ENCODE data around the gene UGT2B17. TPM values are rescaled to one million over a fixed set of nuclear protein-coding genes. Genes with fewer than 3 reads are reported as not detected.
"Not testable (repeated sequence)": the region's sequence is repeated elsewhere in the genome, so short reads cannot be mapped to it uniquely, and the experiment has no call there.

UGT2B17 gene
- polyA plus RNA-seq (2012; ENCODE audit: insufficient read depth, insufficient read length, low read depth) = not detected

GRCh38 chr4:68576272-68577125, at the start of gene UGT2B17:
UGT2B17 (minus strand) TSS chr4:68576322; CDS start chr4:68568484, 7,838 bp downstream.
- Histone ChIP-seq H3K27me3 (no peaks in the 10 kb centered on the region), H3K4me3 (ENCODE audit: low read depth, low read length) (no peak within 1 kb of the TSS), H3K4me1 (no peaks in the 10 kb centered on the region), H3K9me3 (no peaks in the 10 kb centered on the region), H3K36me3 (no peaks in the 10 kb centered on the region)
- TF ChIP-seq CTCF (IDR thresholded peaks at IDR 0.05; ENCODE audit: low read depth, low read length) = no peak
- DNase-seq = no peak

GRCh38 chr4:68622731-68623130, 46.6 kb upstream of the UGT2B17 start:
- not testable (repeated sequence) for H3K4me3 ChIP-seq (ENCODE audit: low read depth, low read length); H3K27me3 ChIP-seq; H3K4me1 ChIP-seq; H3K36me3 ChIP-seq; H3K9me3 ChIP-seq; DNase-seq

GRCh38 chr4:68617003-68617698, 41.0 kb upstream of the UGT2B17 start:
- Histone ChIP-seq H3K9me3 (no peaks in the 10 kb centered on the region), H3K36me3 (no peaks in the 10 kb centered on the region), H3K4me3 (ENCODE audit: low read depth, low read length) (no peak overlapping the region), H3K27me3 (no peaks in the 10 kb centered on the region), H3K4me1 (no peaks in the 10 kb centered on the region)
- DNase-seq = no peak
- TF ChIP-seq CTCF (IDR thresholded peaks at IDR 0.05; ENCODE audit: low read depth, low read length) = no peak

- Histone ChIP-seq H3K4me3 (ENCODE audit: low read depth, low read length) (no peak overlapping the region), H3K4me1 (no peaks in the 10 kb centered on the region), H3K36me3 (no peaks in the 10 kb centered on the region), H3K27me3 (no peaks in the 10 kb centered on the region), H3K9me3 (no peaks in the 10 kb centered on the region)
- TF ChIP-seq CTCF (IDR thresholded peaks at IDR 0.05; ENCODE audit: low read depth, low read length) = no peak
- DNase-seq = no peak
These were observed 39.7 kb upstream of the UGT2B17 start for GRCh38 chr4:68615699-68616422.

- Histone ChIP-seq H3K9me3 (no peaks in the 10 kb centered on the region), H3K27me3 (no peaks in the 10 kb centered on the region), H3K36me3 (no peaks in the 10 kb centered on the region), H3K4me1 (no peaks in the 10 kb centered on the region), H3K4me3 (ENCODE audit: low read depth, low read length) (no peak overlapping the region)
- TF ChIP-seq CTCF (IDR thresholded peaks at IDR 0.05; ENCODE audit: low read depth, low read length) = no peak
- DNase-seq = no peak
These were observed 37.6 kb upstream of the UGT2B17 start for GRCh38 chr4:68613752-68614151.

GRCh38 chr4:68606240-68606639, 30.1 kb upstream of the UGT2B17 start:
- Histone ChIP-seq H3K27me3 (no peaks in the 10 kb centered on the region), H3K36me3 (no peaks in the 10 kb centered on the region), H3K9me3 (no peaks in the 10 kb centered on the region), H3K4me3 (ENCODE audit: low read depth, low read length) (no peak overlapping the region), H3K4me1 (no peaks in the 10 kb centered on the region)
- no peak for DNase-seq
- TF ChIP-seq CTCF (IDR thresholded peaks at IDR 0.05; ENCODE audit: low read depth, low read length) = no peak

All from BE2C (cell line).